ENCODE data around the gene MVB12B. TPM values are rescaled to one million over a fixed set of nuclear protein-coding genes. Genes with fewer than 3 reads are reported as not detected.

MVB12B gene
- total and polyA plus RNA-seq, 8 donors = 2.3 to 21.9 (median 6.4) TPM

- WGBS, 5 donors = 95 to 97% (median 95%) methylated on average over 10 of the region's 10 CpGs
- Histone ChIP-seq H3K9me3 (no peaks in the 10 kb centered on the region), H3K36me3 (peaks cover 6 to 83% (median 47%) of the 10 kb centered on the region in 4 donors), H3K27ac (no peak overlapping the region), H3K27me3 (no peaks in the 10 kb centered on the region), H3K4me3 (no peak overlapping the region), H3K4me1 (peaks cover 7 to 34% (median 21%) of the 10 kb centered on the region in 4 donors)
- DNase-seq = no peak
- intact Hi-C loops (cut with DNase I; ENCODE audit: low total_unique reads) = loop anchor here (5.0 kb wide), 1 partner anchor 97 kb away; no protein-coding TSS in a partner anchor
- no peak for TF ChIP-seq EP300 (IDR thresholded peaks at IDR 0.05)
- TF ChIP-seq CTCF (IDR thresholded peaks at IDR 0.05) = no peak
- TF ChIP-seq POLR2A (IDR thresholded peaks at IDR 0.05) = no peak
- TF ChIP-seq POLR2AphosphoS5 (IDR thresholded peaks at IDR 0.05) = no peak
These were observed 73.2 kb downstream of the MVB12B start for GRCh38 chr9:126399789-126400188.

GRCh38 chr9:126400571-126400970 is 73.9 kb downstream of the MVB12B start:
- peaks cover 2 to 27% (median 16%) of the 10 kb centered on the region in 4 donors for H3K4me1 ChIP-seq
- intact Hi-C loops (cut with DNase I; ENCODE audit: low total_unique reads) = no loop called here
- TF ChIP-seq POLR2A (IDR thresholded peaks at IDR 0.05) (no peak), CTCF (IDR thresholded peaks at IDR 0.05) (no peak), EP300 (IDR thresholded peaks at IDR 0.05) (no peak), POLR2AphosphoS5 (IDR thresholded peaks at IDR 0.05) (no peak)
- 79 to 89% (median 84%) methylated on average over 5 to 11 of the region's 11 CpGs for WGBS, 5 donors
- H3K9me3 ChIP-seq = no peaks in the 10 kb centered on the region
- H3K27me3 ChIP-seq = no peaks in the 10 kb centered on the region
- peaks cover 6 to 77% (median 44%) of the 10 kb centered on the region in 4 donors for H3K36me3 ChIP-seq
- no peak overlapping the region for H3K4me3 ChIP-seq
- no peak overlapping the region for H3K27ac ChIP-seq
- DNase-seq = no peak

- DNase-seq = no peak
- intact Hi-C loops (cut with DNase I; ENCODE audit: low total_unique reads) = no loop called here
These were observed 74.5 kb downstream of the MVB12B start for GRCh38 chr9:126401107-126401506.

GRCh38 chr9:126401581-126401980 is 75.0 kb downstream of the MVB12B start:
- no peak for DNase-seq
- no peak for TF ChIP-seq POLR2A (IDR thresholded peaks at IDR 0.05)
- TF ChIP-seq EP300 (IDR thresholded peaks at IDR 0.05) = no peak
- no peak for TF ChIP-seq CTCF (IDR thresholded peaks at IDR 0.05)
- no peak for TF ChIP-seq POLR2AphosphoS5 (IDR thresholded peaks at IDR 0.05)
- WGBS, 5 donors = 86 to 95% (median 88%) methylated on average over 12 of the region's 12 CpGs
- no peak overlapping the region for H3K27ac ChIP-seq
- H3K36me3 ChIP-seq = peaks cover 6 to 67% (median 34%) of the 10 kb centered on the region in 4 donors
- intact Hi-C loops (cut with DNase I; ENCODE audit: low total_unique reads) = no loop called here
- H3K9me3 ChIP-seq = no peaks in the 10 kb centered on the region
- H3K4me1 ChIP-seq = peaks cover 0 to 17% (median 10%) of the 10 kb centered on the region in 4 donors
- H3K27me3 ChIP-seq = no peaks in the 10 kb centered on the region
- H3K4me3 ChIP-seq = no peak overlapping the region

More at GRCh38 chr9:126401107-126401506, 74.5 kb downstream of the MVB12B start:
- H3K36me3 ChIP-seq = peaks cover 6 to 72% (median 39%) of the 10 kb centered on the region in 4 donors
- H3K4me1 ChIP-seq = peaks cover 0 to 21% (median 12%) of the 10 kb centered on the region in 4 donors
- TF ChIP-seq POLR2AphosphoS5 (IDR thresholded peaks at IDR 0.05) (no peak), EP300 (IDR thresholded peaks at IDR 0.05) (no peak), POLR2A (IDR thresholded peaks at IDR 0.05) (no peak), CTCF (IDR thresholded peaks at IDR 0.05) (no peak)
- H3K27ac ChIP-seq = no peak overlapping the region
- 66 to 82% (median 71%) methylated on average over 6 of the region's 6 CpGs for WGBS, 5 donors
- no peaks in the 10 kb centered on the region for H3K27me3 ChIP-seq
- no peaks in the 10 kb centered on the region for H3K9me3 ChIP-seq
- no peak overlapping the region for H3K4me3 ChIP-seq
